Effector memory CD4-positive, alpha-beta T cell (primary cell): ENCODE measurements around the gene KNDC1.
"Not testable (repeated sequence)": the region's sequence is repeated elsewhere in the genome, so short reads cannot be mapped to it uniquely, and the experiment has no call there.

ENCODE experiments used
- DNase-seq, 3 donors: peaks; one replicate each; pipeline ENCODE4 v3.0.0-alpha.2; 2020
- H3K27ac ChIP-seq: 2 replicates; pipeline ENCODE4 v1.7.0; 2013; ENCODE audit warnings: mild to moderate bottlenecking, low read length, moderate library complexity; ENCODE audit not compliant: insufficient read depth, poor library complexity, severe bottlenecking
- H3K27me3 ChIP-seq: replicated peaks from 2 replicates; pipeline ENCODE4 v1.7.0; 2013; ENCODE audit warnings: mild to moderate bottlenecking, low read length; ENCODE audit not compliant: insufficient read depth, control insufficient read depth, poor library complexity, severe bottlenecking
- H3K36me3 ChIP-seq: 2 replicates; pipeline ENCODE4 v1.7.0; 2013; ENCODE audit warnings: mild to moderate bottlenecking, low read length, moderate library complexity; ENCODE audit not compliant: control insufficient read depth, insufficient read depth
- H3K4me1 ChIP-seq: 2 replicates; pipeline ENCODE4 v1.7.0; 2013; ENCODE audit warnings: low read length, mild to moderate bottlenecking; ENCODE audit not compliant: control insufficient read depth, insufficient read depth, poor library complexity, severe bottlenecking
- H3K4me3 ChIP-seq: 2 replicates; pipeline ENCODE4 v1.7.0; 2013; ENCODE audit warnings: low read length, low read depth, mild to moderate bottlenecking; ENCODE audit not compliant: insufficient read depth, poor library complexity, severe bottlenecking
- H3K9me3 ChIP-seq: 2 replicates; pipeline ENCODE4 v1.7.0; 2013; ENCODE audit warnings: mild to moderate bottlenecking, low read length, moderate library complexity; ENCODE audit not compliant: control insufficient read depth
- total RNA-seq, 3 donors: gene quantifications; one replicate each; lab custom pipeline; 2026; lab: John Stamatoyannopoulos, UW

The KNDC1 gene
- total RNA-seq = 0 to 6.9 (median 2.1) reads per million in 3 donors

DNA sequence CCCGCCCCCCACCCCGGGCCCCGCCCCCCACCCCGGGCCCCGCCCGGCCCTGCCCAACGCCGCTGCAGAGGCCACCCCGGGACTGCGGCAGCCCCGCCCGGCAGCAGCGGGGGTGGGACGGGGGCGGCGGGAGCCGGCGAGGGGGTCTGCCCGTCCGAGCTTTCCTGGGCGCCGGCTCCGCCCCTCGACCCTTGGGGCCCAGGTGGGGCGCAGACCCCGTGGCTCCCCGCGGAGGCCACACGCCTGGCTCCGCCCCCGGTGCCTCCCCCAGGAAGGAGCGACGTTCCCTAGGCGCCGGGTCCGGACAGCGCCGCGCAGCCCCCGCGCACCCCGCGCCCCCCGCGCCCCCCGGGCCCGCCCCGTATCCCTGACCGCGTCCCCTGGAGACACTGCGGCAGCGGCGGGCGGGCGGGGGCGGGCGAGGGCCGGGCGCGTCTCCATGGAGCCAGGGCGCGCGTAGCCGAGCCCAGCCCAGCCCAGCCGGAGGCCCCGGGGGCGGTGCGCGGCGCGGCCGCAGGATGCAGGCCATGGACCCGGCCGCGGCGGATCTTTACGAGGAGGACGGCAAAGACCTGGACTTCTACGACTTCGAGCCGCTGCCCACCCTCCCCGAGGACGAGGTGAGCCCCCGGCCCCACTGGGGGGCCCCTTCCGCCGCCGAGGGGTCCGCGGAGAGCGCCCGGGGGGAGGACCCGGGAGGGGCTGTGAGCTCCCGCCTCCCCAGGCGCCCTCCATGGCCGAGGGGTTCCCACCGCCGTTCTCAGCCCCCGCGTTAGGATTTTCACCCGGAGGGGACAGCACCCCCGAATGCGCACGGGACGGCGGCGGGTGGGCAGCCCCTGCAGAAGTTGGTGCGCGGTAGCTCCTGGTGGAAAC is at the start of gene KNDC1:
TSS of gene KNDC1 (plus strand) at position 270 of the 876 bp plus-strand sequence. CDS start at position 519, 249 bp downstream.
- Histone ChIP-seq H3K9me3 (no peaks in the 10 kb centered on the region), H3K4me1 (peaks cover 12% of the 10 kb centered on the region), H3K4me3 (peak within 1 kb of the TSS; percentile 54), H3K36me3 (no peaks in the 10 kb centered on the region), H3K27me3 (peaks cover 11% of the 10 kb centered on the region), H3K27ac (no peak within 1 kb of the TSS)
- peak in 2 of 3 donors; percentile 20 to 40 for DNase-seq

DNA sequence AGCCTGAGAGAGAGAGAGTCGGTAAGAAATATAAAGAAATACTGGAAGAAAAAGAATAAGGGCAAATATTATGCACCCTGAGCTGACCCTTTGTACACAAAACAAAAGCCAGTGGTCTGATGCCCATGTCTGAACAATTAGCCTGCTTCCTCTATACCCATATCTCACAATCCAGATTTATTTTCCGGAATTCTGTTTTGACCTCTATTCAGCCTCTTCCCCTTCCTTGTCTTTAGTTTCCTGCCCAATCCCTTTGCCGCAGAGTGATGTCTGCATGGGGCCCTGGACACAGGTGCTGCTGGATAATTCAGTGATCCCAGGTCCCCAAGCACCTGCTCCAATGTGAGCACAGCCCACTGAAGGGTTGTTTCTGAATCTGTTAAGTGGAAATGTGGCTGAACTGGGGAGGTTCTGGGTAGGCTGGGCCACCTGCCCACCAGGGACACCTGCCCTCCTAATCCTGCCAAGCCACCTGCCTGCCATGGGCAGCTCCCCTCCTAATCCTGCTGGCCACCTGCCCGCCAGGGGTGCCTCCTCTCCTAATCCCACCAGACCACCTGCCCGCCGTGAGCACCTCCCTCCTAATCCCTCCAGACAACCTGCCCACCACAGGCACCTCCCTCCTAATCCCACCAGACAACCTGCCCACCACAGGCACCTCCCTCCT is 49.3 kb upstream of the KNDC1 start:
- no peaks in the 10 kb centered on the region for H3K27me3 ChIP-seq
- H3K36me3 ChIP-seq = no peaks in the 10 kb centered on the region
- no peak overlapping the region for H3K27ac ChIP-seq
- no peak overlapping the region for H3K4me3 ChIP-seq
- DNase-seq = no peak
- H3K9me3 ChIP-seq = peaks cover 6% of the 10 kb centered on the region
- no peaks in the 10 kb centered on the region for H3K4me1 ChIP-seq

- not testable (repeated sequence) for H3K4me3 ChIP-seq, H3K36me3 ChIP-seq, DNase-seq, H3K4me1 ChIP-seq, H3K27ac ChIP-seq, H3K27me3 ChIP-seq, H3K9me3 ChIP-seq
These were observed 48.4 kb upstream of the KNDC1 start for GRCh38 chr10:133111640-133112039.

- Histone ChIP-seq H3K9me3 (peaks cover 4% of the 10 kb centered on the region), H3K4me1 (no peaks in the 10 kb centered on the region), H3K36me3 (no peaks in the 10 kb centered on the region), H3K4me3 (no peak overlapping the region), H3K27me3 (no peaks in the 10 kb centered on the region), H3K27ac (no peak overlapping the region)
- no peak for DNase-seq
These were observed 46.7 kb upstream of the KNDC1 start for GRCh38 chr10:133113146-133113830.

- no peaks in the 10 kb centered on the region for H3K27me3 ChIP-seq
- no peak overlapping the region for H3K4me3 ChIP-seq
- no peak for DNase-seq
- H3K36me3 ChIP-seq = no peaks in the 10 kb centered on the region
- H3K9me3 ChIP-seq = no peaks in the 10 kb centered on the region
- H3K27ac ChIP-seq = no peak overlapping the region
- no peaks in the 10 kb centered on the region for H3K4me1 ChIP-seq
These were observed 46.2 kb upstream of the KNDC1 start for GRCh38 chr10:133113847-133114246.

DNA sequence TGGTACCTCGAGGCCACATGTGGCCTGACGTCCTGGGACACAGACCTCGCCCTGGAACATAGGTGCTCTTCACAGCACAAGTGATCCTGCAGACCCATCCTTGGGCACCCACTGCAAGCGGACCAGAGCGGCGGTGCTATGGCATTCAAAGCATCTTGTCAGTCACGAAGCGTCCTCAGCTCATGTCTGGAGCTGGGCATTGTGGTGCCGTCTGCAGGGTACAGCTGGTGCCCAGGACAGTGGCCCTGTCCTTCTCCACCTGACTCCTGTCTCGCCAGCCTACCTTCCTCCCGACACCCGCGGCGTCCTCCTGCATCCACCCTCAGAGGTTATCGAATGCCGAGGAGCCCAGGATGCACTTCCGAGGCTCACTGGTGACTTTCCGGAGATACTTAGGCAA is 45.8 kb upstream of the KNDC1 start:
- no peak overlapping the region for H3K4me3 ChIP-seq
- H3K4me1 ChIP-seq = no peaks in the 10 kb centered on the region
- no peaks in the 10 kb centered on the region for H3K9me3 ChIP-seq
- no peak overlapping the region for H3K27ac ChIP-seq
- H3K36me3 ChIP-seq = no peaks in the 10 kb centered on the region
- no peaks in the 10 kb centered on the region for H3K27me3 ChIP-seq
- DNase-seq = no peak

GRCh38 chr10:133114726-133115452 is 45.1 kb upstream of the KNDC1 start:
- no peak overlapping the region for H3K4me3 ChIP-seq
- H3K36me3 ChIP-seq = no peaks in the 10 kb centered on the region
- no peaks in the 10 kb centered on the region for H3K4me1 ChIP-seq
- no peaks in the 10 kb centered on the region for H3K27me3 ChIP-seq
- no peak for DNase-seq
- H3K27ac ChIP-seq = no peak overlapping the region
- no peaks in the 10 kb centered on the region for H3K9me3 ChIP-seq

DNA sequence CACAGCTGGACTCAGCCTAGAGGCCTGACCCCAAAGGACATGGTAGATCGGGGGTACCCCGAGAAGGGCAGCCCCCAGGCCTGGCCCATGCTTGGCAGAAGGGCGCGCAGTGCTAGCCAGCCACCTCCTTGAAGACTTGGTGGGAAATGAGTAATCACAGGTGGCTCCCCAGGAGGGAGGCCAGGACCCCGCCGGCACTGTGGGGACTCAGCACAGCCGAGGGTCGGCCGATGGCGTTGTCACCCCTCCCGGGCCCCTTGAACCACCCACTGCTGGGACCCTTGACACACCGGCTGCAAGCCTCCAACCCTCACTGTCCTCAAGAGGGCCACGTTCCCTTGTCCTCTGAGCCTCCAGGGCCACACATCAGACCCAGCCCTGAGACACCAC is 44.6 kb upstream of the KNDC1 start:
- DNase-seq = no peak
- Histone ChIP-seq H3K36me3 (no peaks in the 10 kb centered on the region), H3K4me1 (no peaks in the 10 kb centered on the region), H3K9me3 (no peaks in the 10 kb centered on the region), H3K27me3 (no peaks in the 10 kb centered on the region), H3K4me3 (no peak overlapping the region), H3K27ac (no peak overlapping the region)

DNA sequence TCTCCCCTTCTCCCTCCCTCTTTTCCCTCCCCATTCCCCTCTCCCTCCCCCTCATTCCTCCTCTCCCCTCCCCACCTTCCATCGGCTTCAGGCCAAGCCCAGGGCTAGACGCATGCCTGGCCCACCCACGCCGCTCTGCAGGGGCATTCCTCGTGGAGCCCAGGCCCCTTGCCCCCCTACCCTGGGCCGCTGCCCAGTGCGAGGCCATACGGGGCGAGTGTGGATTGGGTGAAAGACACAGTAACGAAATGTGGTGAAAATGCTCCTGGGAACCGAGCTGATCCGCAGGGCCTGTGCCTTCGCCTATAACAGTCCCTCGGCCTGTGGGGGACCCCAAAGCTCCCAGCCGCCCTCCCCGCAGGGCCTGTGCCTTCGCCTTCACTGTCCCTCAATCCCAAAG is 44.0 kb upstream of the KNDC1 start:
- DNase-seq = no peak
- Histone ChIP-seq H3K36me3 (no peaks in the 10 kb centered on the region), H3K27me3 (no peaks in the 10 kb centered on the region), H3K27ac (no peak overlapping the region), H3K4me1 (no peaks in the 10 kb centered on the region), H3K4me3 (no peak overlapping the region), H3K9me3 (no peaks in the 10 kb centered on the region)
